Cardiac muscle cell (in vitro differentiated cells and primary cell): ENCODE results near the gene SATL1. TPM values are rescaled to one million over a fixed set of nuclear protein-coding genes. Genes with fewer than 3 reads are reported as not detected.
"Not testable (repeated sequence)": the region's sequence is repeated elsewhere in the genome, so short reads cannot be mapped to it uniquely, and the experiment has no call there.

Experiments used
- DNase-seq, 2 donors: peaks; one replicate each; pipeline versions ENCODE4 v3.0.0 to v3.0.0-alpha.2; 2010 to 2017; ENCODE audit warnings: low read depth in 1 of 2, low spot score in 1 of 2
- H3K27ac ChIP-seq: fragments of 200-600 bp; sonication (generic); 2 replicates; pipeline ENCODE4 v1.5.1; 2016
- H3K27me3 ChIP-seq: fragments of 200-600 bp; sonication (generic); 2 replicates; pipeline ENCODE4 v1.6.0; 2016; ENCODE audit warnings: control low read depth
- H3K36me3 ChIP-seq: fragments of 200-600 bp; sonication (generic); 2 replicates; pipeline ENCODE4 v1.5.1; 2016; ENCODE audit warnings: control low read depth
- H3K4me1 ChIP-seq: fragments of 200-600 bp; sonication (generic); 2 replicates; pipeline ENCODE4 v1.8.1; 2017; ENCODE audit warnings: low read depth, mild to moderate bottlenecking, mixed run types
- H3K4me3 ChIP-seq: fragments of 200-600 bp; sonication (generic); 2 replicates; pipeline ENCODE4 v1.5.1; 2016; ENCODE audit warnings: mild to moderate bottlenecking
- H3K9me3 ChIP-seq: fragments of 200-600 bp; sonication (generic); 2 replicates; pipeline ENCODE4 v1.5.1; 2017; ENCODE audit warnings: low read depth, mild to moderate bottlenecking, control low read depth
- polyA plus RNA-seq: library from polyadenylated mRNA; unstranded; fragments of >200 nt; fragmentation: Nextera tagmentation; extraction: Ambion mirVana; gene quantifications from 2 replicates; pipeline ENCODE4 v1.2.1, GENCODE V29; 2016
- total RNA-seq: library from RNA; depleted of rRNA; stranded (reverse); fragments of >200 nt; gene quantifications from 2 replicates; pipeline ENCODE4 v1.2.3, GENCODE V29; 2016
- TF ChIP-seq, protein P1 (sequence below): IDR thresholded peaks from 2 replicates; pipeline ENCODE4 v1.5.1; 2012; ENCODE audit warnings: low read depth, mild to moderate bottlenecking, low read length

Gene SATL1, protein sequence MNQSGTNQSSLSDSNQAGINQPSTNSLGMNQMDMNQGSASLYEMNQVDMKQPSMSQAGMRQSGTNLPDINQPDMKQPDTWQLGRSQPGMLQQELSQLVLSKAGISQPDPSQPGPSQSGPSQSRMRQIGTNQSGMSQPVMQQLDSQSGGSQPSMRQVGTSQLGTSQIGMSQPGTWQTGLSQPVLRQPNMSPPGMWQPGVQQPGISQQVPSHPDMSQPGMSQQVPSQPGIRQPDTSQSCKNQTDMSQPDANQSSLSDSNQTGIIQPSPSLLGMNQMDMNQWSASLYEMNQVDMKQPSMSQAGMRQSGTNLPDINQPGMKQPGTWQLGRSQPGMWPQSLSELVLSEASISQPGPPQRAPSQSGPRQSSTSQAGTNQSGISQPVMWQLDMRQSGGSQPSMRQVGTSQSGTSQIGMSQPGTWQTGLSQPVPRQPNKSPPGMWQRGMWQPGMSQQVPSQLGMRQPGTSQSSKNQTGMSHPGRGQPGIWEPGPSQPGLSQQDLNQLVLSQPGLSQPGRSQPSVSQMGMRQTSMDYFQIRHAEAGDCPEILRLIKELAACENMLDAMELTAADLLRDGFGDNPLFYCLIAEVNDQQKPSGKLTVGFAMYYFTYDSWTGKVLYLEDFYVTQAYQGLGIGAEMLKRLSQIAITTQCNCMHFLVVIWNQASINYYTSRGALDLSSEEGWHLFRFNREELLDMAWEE
- 0.60 and 0.99 TPM in 2 replicates for total RNA-seq
- polyA plus RNA-seq: 0.27 and 1.1 TPM in 2 replicates

DNA sequence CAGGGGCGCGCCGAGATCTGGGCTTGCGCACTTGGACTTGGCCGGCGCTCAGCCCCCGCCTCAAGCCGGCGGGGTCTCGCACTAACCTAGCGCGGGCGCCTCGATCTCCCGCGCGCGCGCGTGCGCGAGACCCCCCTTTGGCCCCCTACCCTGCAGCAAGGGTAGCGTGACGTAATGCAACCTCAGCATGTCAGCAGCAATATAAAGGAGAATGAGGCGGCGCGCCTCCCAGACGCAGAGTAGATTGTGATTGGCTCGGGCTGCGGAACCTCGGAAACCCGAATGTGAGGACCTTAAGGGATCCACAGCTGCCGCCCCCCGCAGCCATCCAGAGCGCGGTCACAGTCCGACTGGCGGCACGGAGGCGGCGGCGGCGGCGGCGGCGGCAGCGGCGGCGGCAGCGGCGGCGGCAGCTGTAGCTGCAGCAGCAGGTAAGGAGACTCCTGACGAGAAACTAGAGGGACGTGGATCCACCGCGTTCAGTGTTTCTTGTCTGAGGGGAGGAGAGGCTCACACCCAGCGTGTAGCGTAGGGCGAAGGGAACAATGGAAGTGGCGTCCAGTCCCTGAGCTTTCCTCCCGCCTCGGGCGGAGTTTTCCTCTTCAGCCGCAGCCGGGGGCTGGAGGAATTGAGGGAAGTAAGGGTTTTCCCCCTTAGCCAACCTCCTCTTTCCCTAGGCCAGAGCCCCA, at the start of gene SATL1, which contains the start of gene ZNF711:
Gene SATL1, minus strand, starts transcription at position 19 of the 689 bp plus-strand sequence. CDS start 134,811 bp downstream, outside the sequence.
Gene ZNF711, plus strand, starts transcription at position 231 of the 689 bp plus-strand sequence. CDS start 3,582 bp downstream, outside the sequence.
- TF ChIP-seq, protein P1, sequence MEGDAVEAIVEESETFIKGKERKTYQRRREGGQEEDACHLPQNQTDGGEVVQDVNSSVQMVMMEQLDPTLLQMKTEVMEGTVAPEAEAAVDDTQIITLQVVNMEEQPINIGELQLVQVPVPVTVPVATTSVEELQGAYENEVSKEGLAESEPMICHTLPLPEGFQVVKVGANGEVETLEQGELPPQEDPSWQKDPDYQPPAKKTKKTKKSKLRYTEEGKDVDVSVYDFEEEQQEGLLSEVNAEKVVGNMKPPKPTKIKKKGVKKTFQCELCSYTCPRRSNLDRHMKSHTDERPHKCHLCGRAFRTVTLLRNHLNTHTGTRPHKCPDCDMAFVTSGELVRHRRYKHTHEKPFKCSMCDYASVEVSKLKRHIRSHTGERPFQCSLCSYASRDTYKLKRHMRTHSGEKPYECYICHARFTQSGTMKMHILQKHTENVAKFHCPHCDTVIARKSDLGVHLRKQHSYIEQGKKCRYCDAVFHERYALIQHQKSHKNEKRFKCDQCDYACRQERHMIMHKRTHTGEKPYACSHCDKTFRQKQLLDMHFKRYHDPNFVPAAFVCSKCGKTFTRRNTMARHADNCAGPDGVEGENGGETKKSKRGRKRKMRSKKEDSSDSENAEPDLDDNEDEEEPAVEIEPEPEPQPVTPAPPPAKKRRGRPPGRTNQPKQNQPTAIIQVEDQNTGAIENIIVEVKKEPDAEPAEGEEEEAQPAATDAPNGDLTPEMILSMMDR: no peak

DNA sequence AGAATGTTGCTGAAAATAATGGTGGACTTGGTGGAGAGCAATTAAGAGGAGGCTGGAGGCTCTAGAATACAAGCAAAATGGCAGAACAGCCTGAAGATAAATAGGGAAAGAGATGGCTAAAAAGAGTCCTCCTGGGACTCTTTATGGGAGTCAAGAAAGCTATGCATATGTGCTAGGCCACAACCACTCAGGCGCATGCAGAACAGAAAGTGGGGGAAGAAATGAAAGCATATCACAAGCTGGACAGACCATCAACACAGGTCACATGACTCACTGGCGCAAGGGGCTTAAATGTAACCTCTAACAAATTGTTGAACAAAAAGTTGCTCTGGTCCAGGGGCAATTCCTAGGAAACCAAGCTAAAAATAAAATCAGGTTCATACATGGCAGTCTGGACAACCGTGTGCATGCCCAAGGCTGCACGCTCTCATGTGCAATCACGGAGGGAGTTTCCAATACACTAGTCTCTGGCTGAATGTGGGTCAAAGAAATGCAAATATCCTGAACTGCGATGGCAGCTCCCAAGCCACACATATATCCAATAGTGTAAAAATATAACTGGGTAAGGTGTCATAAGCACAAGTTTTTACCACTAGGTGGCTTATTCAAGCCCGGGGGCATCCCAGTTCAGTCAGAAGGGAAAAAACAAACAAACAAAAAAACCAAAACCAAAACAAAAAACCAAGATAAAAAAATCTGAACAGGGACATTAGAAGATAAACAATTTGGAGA, 45.6 kb upstream of the SATL1 start:
- no peaks in the 10 kb centered on the region for H3K9me3 ChIP-seq
- TF ChIP-seq, protein P1: no peak
- no peaks in the 10 kb centered on the region for H3K4me1 ChIP-seq
- H3K4me3 ChIP-seq: no peak overlapping the region
- H3K27me3 ChIP-seq: no peaks in the 10 kb centered on the region
- H3K36me3 ChIP-seq: no peaks in the 10 kb centered on the region
- no peak for DNase-seq
- H3K27ac ChIP-seq: no peak overlapping the region

More for the DNA sequence above, at the start of gene SATL1, which contains the start of gene ZNF711:
- Histone ChIP-seq H3K27ac (peak within 1 kb of the TSS; percentile 100), H3K27me3 (no peaks in the 10 kb centered on the region), H3K4me3 (peak within 1 kb of the TSS; percentile 96), H3K9me3 (no peaks in the 10 kb centered on the region), H3K36me3 (no peaks in the 10 kb centered on the region), H3K4me1 (peaks cover 4% of the 10 kb centered on the region)
- peak; percentile 61 to 91 for DNase-seq

DNA sequence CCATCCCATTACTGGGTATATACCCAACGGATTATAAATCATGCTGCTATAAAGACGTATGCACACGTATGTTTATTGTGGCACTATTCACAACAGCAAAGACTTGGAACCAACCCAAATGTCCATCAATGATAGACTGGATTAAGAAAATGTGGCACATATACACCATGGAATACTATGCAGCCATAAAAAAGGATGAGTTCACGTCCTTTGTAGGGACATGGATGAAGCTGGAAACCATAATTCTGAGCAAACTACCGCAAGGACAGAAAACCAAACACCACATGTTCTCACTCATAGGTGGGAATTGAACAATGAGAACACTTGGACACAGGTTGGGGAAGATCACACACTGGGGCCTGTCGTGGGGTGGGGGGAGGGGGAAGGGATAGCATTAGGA, 41.7 kb upstream of the SATL1 start:
- not testable (repeated sequence) for DNase-seq, H3K9me3 ChIP-seq, H3K27me3 ChIP-seq, H3K4me1 ChIP-seq, H3K4me3 ChIP-seq, H3K36me3 ChIP-seq, H3K27ac ChIP-seq

DNA sequence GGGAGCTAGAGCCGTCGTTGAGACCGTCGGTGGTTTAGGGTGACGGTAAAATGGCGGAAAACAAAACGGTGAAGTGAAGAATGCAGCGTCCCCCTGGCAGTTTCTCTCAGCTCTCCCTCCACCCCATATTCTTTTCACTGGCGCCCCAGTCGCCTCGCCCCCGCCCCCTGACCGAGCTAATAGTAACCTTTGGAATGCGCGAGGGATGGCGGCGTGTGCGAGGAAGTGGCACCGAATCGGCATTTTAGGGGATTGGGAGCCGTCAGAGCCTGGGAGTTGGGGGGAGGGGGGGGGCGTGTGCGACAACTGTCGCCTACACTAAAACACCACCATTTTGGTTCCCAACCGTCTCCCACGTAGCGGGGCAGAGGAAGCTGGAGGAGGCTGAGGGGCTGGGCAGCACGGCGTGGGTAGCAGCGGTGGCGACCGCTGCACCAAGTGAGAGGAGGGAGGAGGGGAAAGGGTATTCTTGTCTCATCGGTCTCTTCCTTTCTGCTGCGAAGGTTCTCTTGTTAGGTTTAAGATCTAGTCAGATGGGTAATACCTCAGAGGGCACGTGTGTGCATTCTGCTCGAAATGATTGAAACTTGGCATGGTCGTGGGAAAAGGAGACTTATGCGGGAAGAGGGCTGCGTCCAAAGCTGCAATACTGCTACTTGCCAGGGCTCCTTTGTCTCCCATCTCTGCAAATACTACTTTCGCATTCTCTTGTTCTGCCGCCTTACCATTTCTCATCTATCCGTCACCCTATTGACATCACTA, 1.1 kb upstream of the SATL1 start:
- H3K27me3 ChIP-seq: no peaks in the 10 kb centered on the region
- TF ChIP-seq, protein P1: no peak
- no peaks in the 10 kb centered on the region for H3K9me3 ChIP-seq
- DNase-seq: peak; percentile 24 to 54
- peaks cover 4% of the 10 kb centered on the region for H3K4me1 ChIP-seq
- H3K27ac ChIP-seq: peak overlapping the region; percentile 100
- H3K4me3 ChIP-seq: peak overlapping the region; percentile 96
- H3K36me3 ChIP-seq: no peaks in the 10 kb centered on the region

DNA sequence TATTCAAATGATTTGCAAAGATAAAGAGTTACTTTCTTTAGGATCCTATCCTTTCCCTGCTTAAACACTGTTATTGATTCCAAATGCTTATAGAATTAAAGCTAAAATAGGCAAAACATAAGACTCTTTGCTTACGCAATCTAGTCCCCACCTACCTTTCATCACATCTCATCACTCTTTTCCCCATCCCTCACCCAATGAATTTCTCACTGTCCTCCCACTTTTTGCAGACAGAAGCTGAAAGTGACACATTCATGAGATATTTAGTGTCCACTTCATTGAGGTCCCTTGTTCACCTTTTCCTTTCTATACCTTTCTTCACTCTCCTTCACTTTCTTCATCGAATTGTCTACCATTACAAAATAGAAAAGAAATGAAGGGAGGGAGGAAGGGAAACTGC, 424 bp downstream of the SATL1 start:
- no peaks in the 10 kb centered on the region for H3K9me3 ChIP-seq
- peaks cover 4% of the 10 kb centered on the region for H3K4me1 ChIP-seq
- peak overlapping the region; percentile 100 for H3K27ac ChIP-seq
- peak in 1 of 2 donors; percentile 3 for DNase-seq
- peak overlapping the region; percentile 96 for H3K4me3 ChIP-seq
- H3K36me3 ChIP-seq: no peaks in the 10 kb centered on the region
- TF ChIP-seq, protein P1: no peak
- no peaks in the 10 kb centered on the region for H3K27me3 ChIP-seq
